ENCODE measurements around the gene LTBR.
A peak's percentile ranks its signal among the peaks of the same experiment; 100 is the strongest.

The LTBR gene

DNA sequence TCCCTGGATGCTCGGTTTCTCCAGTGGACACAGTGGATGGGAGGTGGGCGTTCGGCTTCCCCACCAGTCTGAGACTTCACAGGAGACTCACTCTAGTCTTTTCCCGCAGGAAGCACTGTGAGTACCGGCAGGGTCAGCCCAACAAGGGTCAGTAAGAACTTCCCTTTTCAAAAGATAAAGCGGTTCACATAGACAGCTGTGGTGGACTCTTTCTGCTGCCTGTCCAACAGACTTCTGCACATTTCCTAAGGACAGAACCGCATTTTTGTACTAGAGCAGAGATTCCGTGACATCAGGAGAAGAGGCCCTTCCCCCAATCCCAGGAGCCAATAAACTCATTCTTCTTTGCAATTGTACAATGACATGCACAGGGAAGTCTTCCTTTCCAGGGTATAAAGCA is 10.4 kb downstream of the LTBR start:
- no peak for TF ChIP-seq TAF1 (IDR thresholded peaks at IDR 0.05; ENCODE audit: borderline replicate concordance, low read depth, low read length)
- TF ChIP-seq POLR2AphosphoS5 (IDR thresholded peaks at IDR 0.05; ENCODE audit: low read depth, low read length) = no peak
- TF ChIP-seq POLR2A (IDR thresholded peaks at IDR 0.05; ENCODE audit: low read depth, low read length) = no peak
- DNase-seq (ENCODE audit: insufficient read length) (no peak), FAIRE-seq (no peak)

DNA sequence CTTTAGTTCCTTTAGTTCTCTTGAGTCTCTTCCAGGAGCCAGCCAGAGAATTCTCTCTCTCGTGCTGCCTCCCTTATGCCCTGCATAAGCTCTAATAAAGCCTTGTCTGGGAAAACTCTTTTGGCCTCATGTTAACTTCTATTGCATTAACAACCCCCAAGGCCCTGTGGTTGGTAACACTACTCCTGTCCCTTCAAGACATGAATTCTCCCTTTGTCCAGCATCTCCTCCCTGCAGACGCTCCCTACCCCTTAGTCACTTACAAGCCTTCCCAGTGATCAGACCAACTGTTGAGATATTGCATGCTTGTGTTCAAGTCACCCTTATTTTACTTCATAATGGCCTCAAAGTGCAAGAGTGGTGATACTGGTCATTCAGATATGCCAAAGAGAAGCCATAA is 12.1 kb downstream of the LTBR start:
- no peak for TF ChIP-seq POLR2A (IDR thresholded peaks at IDR 0.05; ENCODE audit: low read depth, low read length)
- DNase-seq (ENCODE audit: insufficient read length) (no peak), FAIRE-seq (no peak)

DNA sequence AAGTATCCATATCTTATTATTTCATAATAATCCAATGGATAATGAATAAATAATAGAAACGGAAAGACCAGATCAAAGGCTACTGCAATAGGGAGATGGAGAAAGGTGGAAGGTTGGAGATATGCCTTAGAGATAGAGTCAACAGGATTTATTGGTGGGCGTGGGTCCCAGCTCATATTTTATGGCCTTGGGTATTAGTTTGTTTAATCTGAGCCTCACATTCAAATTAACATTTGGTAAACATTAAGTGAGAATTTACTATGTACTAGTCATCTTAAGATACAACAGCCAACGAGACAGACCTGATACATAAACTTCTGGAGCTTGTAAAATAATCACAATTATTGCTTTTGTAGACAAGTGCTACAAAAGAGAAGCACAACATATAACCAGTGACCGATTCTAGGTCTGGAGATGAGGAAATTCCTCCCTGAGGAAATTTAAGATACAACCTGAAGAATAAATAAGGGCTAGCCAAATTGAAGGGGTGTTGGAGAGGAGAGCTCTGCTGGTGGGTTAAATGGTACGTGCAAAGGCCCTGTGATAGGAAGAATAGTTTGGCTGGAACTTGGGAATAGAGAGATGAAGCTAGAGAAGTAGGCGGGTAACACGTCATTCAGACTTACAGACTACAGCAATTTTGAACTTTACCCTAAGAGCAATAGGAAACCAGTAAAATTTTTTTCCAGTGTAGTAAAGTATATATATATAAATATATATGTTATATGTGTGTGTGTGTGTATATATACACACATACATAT is 16.1 kb downstream of the LTBR start:
- no peak for FAIRE-seq
- DNase-seq (ENCODE audit: insufficient read length) = no peak
- TF ChIP-seq POLR2A (IDR thresholded peaks at IDR 0.05; ENCODE audit: low read depth, low read length) (no peak), POLR2AphosphoS5 (IDR thresholded peaks at IDR 0.05; ENCODE audit: low read depth, low read length) (no peak), TAF1 (IDR thresholded peaks at IDR 0.05; ENCODE audit: borderline replicate concordance, low read depth, low read length) (no peak)

DNA sequence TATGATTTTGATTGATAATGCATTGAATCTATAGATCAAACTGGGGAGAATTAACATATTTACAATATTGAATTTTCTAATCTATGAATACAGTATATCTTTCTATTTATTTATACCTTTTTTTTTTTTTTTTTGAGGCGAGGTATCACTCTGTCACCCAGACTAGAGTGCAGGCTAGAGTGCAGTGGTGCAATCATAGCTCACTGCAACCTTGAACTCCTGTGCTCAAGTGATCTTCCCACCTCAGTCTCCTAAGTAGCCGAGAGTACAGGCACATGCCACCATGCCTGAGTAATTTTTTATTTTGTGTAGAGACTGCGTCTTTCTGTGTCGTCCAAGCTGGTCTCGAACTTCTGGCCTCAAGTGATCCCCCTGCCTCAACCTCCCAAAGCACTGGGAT is 20.4 kb downstream of the LTBR start:
- FAIRE-seq (no peak), DNase-seq (ENCODE audit: insufficient read length) (no peak)
- no peak for TF ChIP-seq POLR2A (IDR thresholded peaks at IDR 0.05; ENCODE audit: low read depth, low read length)
- no peak for TF ChIP-seq TAF1 (IDR thresholded peaks at IDR 0.05; ENCODE audit: borderline replicate concordance, low read depth, low read length)
- TF ChIP-seq POLR2AphosphoS5 (IDR thresholded peaks at IDR 0.05; ENCODE audit: low read depth, low read length) = no peak

DNA sequence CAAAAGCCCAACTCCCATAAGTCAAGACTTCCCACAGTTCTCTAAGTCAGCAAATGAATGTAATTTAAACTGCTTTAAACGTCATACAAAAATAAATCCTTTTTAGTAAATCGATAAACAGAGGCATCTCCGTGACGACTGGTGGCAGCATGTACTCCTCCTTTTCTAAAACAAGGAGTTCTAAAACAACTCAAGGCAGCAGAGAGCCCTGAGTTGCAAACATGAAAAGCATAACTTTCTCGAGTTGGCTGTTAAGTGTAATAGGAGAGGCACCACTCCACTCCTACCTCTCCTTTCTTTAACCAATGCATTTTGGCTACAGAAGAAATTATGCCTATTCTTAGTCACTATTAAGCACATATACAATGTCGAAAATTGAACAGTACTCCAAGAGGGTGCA is 22.0 kb downstream of the LTBR start:
- FAIRE-seq = no peak
- no peak for TF ChIP-seq POLR2A (IDR thresholded peaks at IDR 0.05; ENCODE audit: low read depth, low read length)
- DNase-seq (ENCODE audit: insufficient read length) = no peak

DNA sequence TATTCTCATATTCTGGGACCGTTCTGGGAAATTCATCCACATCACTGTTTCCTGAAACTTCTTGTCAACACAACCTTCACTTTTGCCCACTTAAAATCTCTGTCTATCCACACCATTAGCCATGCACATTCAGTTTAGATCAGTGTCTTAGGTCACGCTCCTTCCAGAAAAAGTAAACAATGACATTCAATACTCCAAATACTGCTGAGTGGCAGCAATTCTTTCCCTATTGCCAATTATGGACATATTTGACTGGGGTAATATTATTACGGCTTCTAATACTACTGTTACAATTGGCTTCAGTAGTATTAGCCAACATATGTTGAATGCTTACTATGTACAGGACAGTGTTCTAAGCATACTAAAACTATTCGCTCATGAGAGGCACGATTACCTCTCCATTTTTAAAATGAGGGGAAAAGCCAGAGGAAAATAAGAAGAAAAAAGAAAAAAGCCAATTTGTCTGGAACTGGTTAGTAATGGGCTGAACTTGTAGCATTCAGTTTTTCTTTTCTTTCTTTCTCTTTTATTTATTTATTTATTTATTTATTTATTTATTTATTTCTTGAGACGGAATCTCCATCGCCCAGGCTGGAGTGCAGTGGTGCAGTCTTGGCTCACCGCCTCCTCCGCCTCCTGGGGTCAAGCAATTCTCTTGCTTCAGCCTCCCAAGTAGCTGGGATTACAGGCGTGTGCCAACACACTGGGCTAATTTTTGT is 23.4 kb downstream of the LTBR start:
- TF ChIP-seq POLR2A (IDR thresholded peaks at IDR 0.05; ENCODE audit: low read depth, low read length) (no peak), TAF1 (IDR thresholded peaks at IDR 0.05; ENCODE audit: borderline replicate concordance, low read depth, low read length) (no peak), POLR2AphosphoS5 (IDR thresholded peaks at IDR 0.05; ENCODE audit: low read depth, low read length) (no peak)
- DNase-seq (ENCODE audit: insufficient read length) (no peak), FAIRE-seq (no peak)

DNA sequence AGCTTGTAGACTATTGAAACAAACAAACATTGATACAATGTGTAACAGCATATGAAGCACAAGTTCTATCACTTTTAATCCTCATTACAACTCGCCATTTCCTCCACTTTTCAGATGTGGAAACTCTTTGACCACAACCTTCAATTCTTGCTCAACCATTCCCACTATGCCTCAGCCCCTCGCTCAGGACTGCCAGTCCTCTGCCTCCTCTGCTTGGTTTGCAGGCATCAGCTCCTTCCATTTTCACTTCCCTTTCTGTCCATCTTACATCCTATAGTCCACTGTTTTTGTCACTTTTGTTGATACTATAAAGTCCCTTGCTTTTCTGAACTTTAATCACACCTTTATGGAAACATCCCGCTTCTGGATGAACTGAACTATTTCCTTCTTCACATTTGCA is 32.6 kb downstream of the LTBR start:
- FAIRE-seq = no peak
- TF ChIP-seq POLR2A (IDR thresholded peaks at IDR 0.05; ENCODE audit: low read depth, low read length) (no peak), POLR2AphosphoS5 (IDR thresholded peaks at IDR 0.05; ENCODE audit: low read depth, low read length) (no peak), TAF1 (IDR thresholded peaks at IDR 0.05; ENCODE audit: borderline replicate concordance, low read depth, low read length) (no peak)

DNA sequence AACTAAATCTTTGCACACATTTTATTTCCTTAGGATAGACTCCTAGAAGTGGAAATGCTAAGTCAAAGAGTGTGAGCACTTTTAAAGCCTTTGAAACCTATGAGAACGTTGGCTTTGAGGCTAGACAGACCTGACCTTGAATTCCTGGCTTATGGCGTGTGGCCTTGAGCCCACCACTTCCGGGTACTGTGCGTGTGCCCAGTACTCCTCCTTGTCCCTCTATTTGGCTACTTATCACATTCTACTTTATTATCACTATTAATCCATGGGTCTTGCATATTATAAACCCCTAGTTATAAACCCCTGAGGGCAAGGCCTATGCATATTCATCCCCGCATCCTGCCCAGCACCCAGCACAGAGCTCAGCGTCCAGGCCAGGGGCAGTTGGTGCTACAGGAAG is 34.8 kb downstream of the LTBR start:
- no peak for DNase-seq (ENCODE audit: insufficient read length)
- TF ChIP-seq POLR2AphosphoS5 (IDR thresholded peaks at IDR 0.05; ENCODE audit: low read depth, low read length) (no peak), TAF1 (IDR thresholded peaks at IDR 0.05; ENCODE audit: borderline replicate concordance, low read depth, low read length) (no peak), POLR2A (IDR thresholded peaks at IDR 0.05; ENCODE audit: low read depth, low read length) (no peak)
- no peak for FAIRE-seq

More for the DNA sequence above, 32.6 kb downstream of the LTBR start:
- DNase-seq (ENCODE audit: insufficient read length) = no peak

DNA sequence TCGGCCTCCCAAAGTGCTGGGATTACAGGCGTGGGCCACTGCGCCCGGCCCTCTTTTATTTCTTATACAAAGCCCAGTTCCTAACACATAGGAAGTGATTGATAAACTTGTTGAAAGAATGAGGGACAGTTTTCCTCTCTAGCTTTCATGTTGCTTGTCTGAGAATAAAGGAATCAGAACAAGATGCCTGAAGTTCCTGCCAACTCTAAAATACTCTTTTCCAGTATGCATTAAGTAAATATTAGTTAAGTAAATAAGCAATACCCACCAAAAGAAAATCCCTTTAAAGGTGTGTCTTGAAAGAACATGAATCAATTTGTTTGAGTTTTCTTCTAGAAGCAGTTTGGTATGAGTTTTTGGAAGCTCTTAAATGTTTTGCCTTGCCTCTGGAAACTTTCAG is 36.4 kb downstream of the LTBR start:
- DNase-seq (ENCODE audit: insufficient read length) (no peak), FAIRE-seq (no peak)
- TF ChIP-seq POLR2AphosphoS5 (IDR thresholded peaks at IDR 0.05; ENCODE audit: low read depth, low read length) (no peak), POLR2A (IDR thresholded peaks at IDR 0.05; ENCODE audit: low read depth, low read length) (no peak), TAF1 (IDR thresholded peaks at IDR 0.05; ENCODE audit: borderline replicate concordance, low read depth, low read length) (no peak)

DNA sequence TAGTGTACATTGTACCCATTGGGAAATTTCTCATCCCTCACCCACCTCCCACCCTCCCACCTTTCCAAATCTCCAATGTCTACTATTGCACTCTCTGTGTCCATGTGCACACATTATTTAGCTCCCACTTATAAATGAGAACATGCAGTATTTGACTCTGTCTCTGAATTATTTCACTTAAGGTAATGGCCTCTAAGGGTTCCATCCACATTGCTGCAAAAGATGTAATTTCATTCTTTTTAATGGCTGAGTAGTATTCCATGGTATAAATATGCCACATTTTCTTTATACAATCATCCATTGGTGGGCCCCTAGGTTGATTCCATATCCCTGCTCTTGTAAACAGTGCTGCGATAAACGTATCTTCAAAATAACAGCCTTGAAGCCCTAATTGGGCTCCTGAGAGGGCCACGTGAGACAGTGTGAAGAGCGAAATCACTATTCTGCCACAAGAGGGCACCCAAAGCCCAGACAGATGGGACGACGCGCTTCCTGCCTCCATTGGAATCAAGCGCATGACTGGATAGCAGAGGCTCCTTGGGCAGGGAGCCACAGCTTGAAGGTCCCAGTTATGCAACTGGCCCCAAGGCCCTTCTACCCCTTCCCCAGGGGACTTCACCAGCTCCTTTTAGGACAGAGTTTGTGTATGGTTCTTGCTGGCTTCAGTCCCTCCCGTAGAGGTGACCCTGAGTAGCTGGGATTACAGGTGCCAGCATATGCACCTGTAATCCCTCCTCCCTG is 39.5 kb downstream of the LTBR start:
- DNase-seq (ENCODE audit: insufficient read length) (peak; percentile 57), FAIRE-seq (peak; percentile 95)
- no peak for TF ChIP-seq POLR2A (IDR thresholded peaks at IDR 0.05; ENCODE audit: low read depth, low read length)
- no peak for TF ChIP-seq TAF1 (IDR thresholded peaks at IDR 0.05; ENCODE audit: borderline replicate concordance, low read depth, low read length)
- TF ChIP-seq POLR2AphosphoS5 (IDR thresholded peaks at IDR 0.05; ENCODE audit: low read depth, low read length) = no peak

DNA sequence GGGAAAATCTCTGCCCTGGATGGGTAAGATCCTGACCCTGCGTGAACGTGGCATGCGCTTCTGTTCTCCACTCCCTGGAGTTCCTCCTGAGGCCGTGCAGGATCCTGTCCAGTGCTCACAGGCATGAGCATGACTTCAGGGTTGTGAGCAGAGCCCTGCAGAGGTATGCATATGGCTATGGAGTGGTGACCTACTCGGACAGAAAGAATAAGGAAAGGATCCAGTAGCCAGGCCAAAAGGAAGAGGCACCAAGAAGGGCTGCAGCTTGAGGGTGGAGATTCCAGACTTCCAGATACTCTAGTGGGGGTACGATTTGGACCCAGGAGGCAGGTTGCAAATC is 40.0 kb downstream of the LTBR start:
- FAIRE-seq (no peak), DNase-seq (ENCODE audit: insufficient read length) (no peak)
- TF ChIP-seq POLR2AphosphoS5 (IDR thresholded peaks at IDR 0.05; ENCODE audit: low read depth, low read length) (no peak), POLR2A (IDR thresholded peaks at IDR 0.05; ENCODE audit: low read depth, low read length) (no peak), TAF1 (IDR thresholded peaks at IDR 0.05; ENCODE audit: borderline replicate concordance, low read depth, low read length) (no peak)

DNA sequence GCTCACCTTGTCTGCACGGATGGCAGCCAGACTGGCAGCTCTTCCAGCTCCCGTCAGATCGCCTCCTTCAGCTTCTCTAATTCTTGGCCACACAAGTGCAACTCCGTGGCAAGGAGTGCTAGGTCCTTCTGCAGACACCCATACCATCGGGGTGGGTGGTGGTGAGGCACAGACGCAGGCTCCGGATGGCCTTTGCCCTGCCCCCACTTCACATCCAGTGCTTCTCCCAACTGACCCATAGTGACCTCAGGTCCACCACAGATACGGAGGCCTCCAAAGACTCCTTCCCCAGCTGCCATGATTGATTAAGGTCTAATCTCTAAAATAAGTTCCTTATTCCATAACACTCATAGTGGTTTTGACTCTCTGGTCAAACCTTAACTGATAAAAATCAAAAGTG is 40.9 kb downstream of the LTBR start:
- no peak for DNase-seq (ENCODE audit: insufficient read length)
- no peak for TF ChIP-seq TAF1 (IDR thresholded peaks at IDR 0.05; ENCODE audit: borderline replicate concordance, low read depth, low read length)
- no peak for TF ChIP-seq POLR2AphosphoS5 (IDR thresholded peaks at IDR 0.05; ENCODE audit: low read depth, low read length)
- TF ChIP-seq POLR2A (IDR thresholded peaks at IDR 0.05; ENCODE audit: low read depth, low read length) = no peak
- no peak for FAIRE-seq

Measured in GM12892 (cell line).